ENCODE data around the gene MMP21.

GRCh38 chr10:125782616-125783015 lies 7.0 kb upstream of the MMP21 start:
- TF ChIP-seq SP1 (IDR thresholded peaks at IDR 0.05) (no peak), ZNF384 (IDR thresholded peaks at IDR 0.05) (no peak), SUZ12 (IDR thresholded peaks at IDR 0.05) (no peak), BHLHE40 (IDR thresholded peaks at IDR 0.05; ENCODE audit: borderline replicate concordance) (no peak), ELF4 (IDR thresholded peaks at IDR 0.05) (no peak), FOXK2 (IDR thresholded peaks at IDR 0.05) (no peak), NFRKB (IDR thresholded peaks at IDR 0.05) (no peak), CTBP1 (IDR thresholded peaks at IDR 0.05; ENCODE audit: borderline replicate concordance) (no peak), HDGF (IDR thresholded peaks at IDR 0.05; ENCODE audit: borderline replicate concordance) (no peak), FOXA1 (IDR thresholded peaks at IDR 0.05) (no peak), PKNOX1 (IDR thresholded peaks at IDR 0.05) (no peak), FOXM1 (IDR thresholded peaks at IDR 0.05; ENCODE audit: borderline replicate concordance) (no peak)
